K562 (cell line): ENCODE measurements around the gene ZCCHC14. TPM values are rescaled to one million over a fixed set of nuclear protein-coding genes. Genes with fewer than 3 reads are reported as not detected.

Experiments used
- ATAC-seq: fragments of 200-7000 bp; cut with Tn5 transposase; 3 replicates; pipeline ENCODE4 v1.9.1; 2020; ENCODE audit warnings: moderate library complexity
- BruUV-seq: library from RNA; stranded (reverse); fragments of 400-500 nt; replicated peaks from 2 replicates; lab custom pipeline; 2021; lab: Mats Ljungman, UMichigan
- CTCF ChIA-PET: fragments of 300-600 bp; formaldehyde crosslinking; extraction: SDS; loops from one replicate; lab custom pipeline; 2021; ENCODE audit warnings: low intra/inter-chr PET ratio; lab: Yijun Ruan, JAX
- POLR2A ChIA-PET: fragments of 300-600, 350-650 bp; sonication (Branson Sonifier 250); formaldehyde crosslinking; extraction: SDS; loops from one replicate; lab custom pipeline; 2021; ENCODE audit warnings: antibody characterized with exemption, inconsistent platforms; lab: Yijun Ruan, JAX
- DNase-seq, 4 experiments: peaks; one replicate each; pipeline versions ENCODE4 v3.0.0 to v3.0.0-alpha.2; 2011 to 2018; ENCODE audit warnings: low spot score in 3 of 4, mixed read lengths in 3 of 4; ENCODE audit errors: extremely low read depth in 1 of 4
- FAIRE-seq: peaks from 2 replicates; lab custom pipeline; 2011; peaks lifted over from hg19 to GRCh38; lab: Jason Lieb, UNC
- H2AFZ ChIP-seq: 2 replicates; pipeline ENCODE4 v1.6.0; 2011; ENCODE audit warnings: low read depth, low read length, control low read depth, inconsistent platforms
- H3K27ac ChIP-seq: fragments of 200-600 bp; 3 replicates; pipeline ENCODE4 v1.8.0; 2011; ENCODE audit warnings: low read depth, mild to moderate bottlenecking, control low read depth, inconsistent platforms, low read length, moderate library complexity, mixed read lengths; ENCODE audit errors: extremely low read depth
- H3K27me3 ChIP-seq, 2 experiments: fragments of 300-600 bp in 1 of 2; 2 replicates in 1 of 2; 3 replicates in 1 of 2; pipeline versions ENCODE4 v1.6.0 to v1.8.0; 2011; ENCODE audit warnings: inconsistent platforms in 2 of 2, low read length in 2 of 2, mild to moderate bottlenecking in 1 of 2, mixed read lengths in 1 of 2, moderate library complexity in 1 of 2; ENCODE audit not compliant: control insufficient read depth in 2 of 2, insufficient read depth in 2 of 2
- H3K36me3 ChIP-seq: fragments of 300-600 bp; 3 replicates; pipeline ENCODE4 v1.8.0; 2011; ENCODE audit warnings: mild to moderate bottlenecking, low read length, inconsistent platforms; ENCODE audit not compliant: control insufficient read depth, insufficient read depth
- H3K4me1 ChIP-seq, 2 experiments: fragments of 200-600 bp in 1 of 2; replicated peaks in 1 of 2; 2 replicates in 1 of 2; 3 replicates in 1 of 2; pipeline versions ENCODE4 v1.5.1 to v1.8.0; 2011; ENCODE audit warnings: inconsistent platforms in 2 of 2, low read length in 2 of 2, mild to moderate bottlenecking in 1 of 2, mixed read lengths in 1 of 2, moderate library complexity in 1 of 2; ENCODE audit not compliant: control insufficient read depth in 2 of 2, insufficient read depth in 2 of 2
- H3K4me2 ChIP-seq: 2 replicates; pipeline ENCODE4 v1.6.1; 2011; ENCODE audit warnings: low read length, control low read depth, inconsistent platforms, mixed read lengths; ENCODE audit not compliant: insufficient read depth
- H3K4me3 ChIP-seq: fragments of 200-600 bp; sonication (generic), shearing (Covaris generic); 2 replicates; pipeline ENCODE4 v1.5.1; 2016; ENCODE audit warnings: control low read depth, inconsistent platforms
- H3K79me2 ChIP-seq: fragments of 200-600 bp; 3 replicates; pipeline ENCODE4 v1.8.0; 2011; ENCODE audit warnings: low read length, inconsistent platforms; ENCODE audit not compliant: control insufficient read depth, insufficient read depth
- H3K9ac ChIP-seq, 2 experiments: 2 replicates each; pipeline versions ENCODE4 v1.6.0 to v1.6.1; 2011; ENCODE audit warnings: low read depth in 2 of 2, low read length in 2 of 2, control low read depth in 1 of 2, inconsistent platforms in 1 of 2, mild to moderate bottlenecking in 1 of 2, mixed read lengths in 1 of 2; ENCODE audit not compliant: insufficient read depth in 1 of 2
- H3K9me1 ChIP-seq: one replicate; pipeline ENCODE4 v1.6.0; 2011; ENCODE audit warnings: inconsistent platforms, mild to moderate bottlenecking, low read length, moderate library complexity; ENCODE audit not compliant: control insufficient read depth, insufficient read depth
- H3K9me3 ChIP-seq: replicated peaks from 2 replicates; pipeline ENCODE4 v1.5.1; 2011; ENCODE audit warnings: low read depth, low read length, inconsistent platforms; ENCODE audit not compliant: control insufficient read depth, insufficient read depth
- H4K20me1 ChIP-seq: replicated peaks from 2 replicates; pipeline ENCODE4 v1.6.1; 2011; ENCODE audit warnings: low read length, inconsistent platforms, mixed read lengths; ENCODE audit not compliant: control insufficient read depth, insufficient read depth
- ATF7 ChIP-seq: fragments of 450-650 bp; IDR thresholded peaks from 2 replicates; pipeline ENCODE4 v1.7.1; 2014; ENCODE audit warnings: mild to moderate bottlenecking, moderate library complexity
- BDP1 ChIP-seq: IDR thresholded peaks from 3 replicates; pipeline ENCODE4 v1.6.1; 2011; ENCODE audit not compliant: insufficient read length, insufficient read depth
- BRD9 ChIP-seq: fragments of 450-650 bp; IDR thresholded peaks from 2 replicates; pipeline ENCODE4 v1.6.1; 2018; ENCODE audit warnings: low read depth; ENCODE audit not compliant: partially characterized antibody
- ELF1 ChIP-seq: fragments of 200-800 bp; sonication (Bioruptor generic); IDR thresholded peaks from 2 replicates; pipeline ENCODE4 v1.6.1; 2016; ENCODE audit warnings: missing genetic modification characterization, missing compliant biosample characterization
- GABPA ChIP-seq: fragments of 200-800 bp; sonication (Bioruptor generic); conservative IDR thresholded peaks from 2 replicates; pipeline ENCODE4 v1.6.1; 2016; ENCODE audit warnings: low read depth, missing genetic modification characterization, missing compliant biosample characterization
- GTF2E2 ChIP-seq: fragments of 200-800 bp; sonication (Bioruptor generic); IDR thresholded peaks from 2 replicates; pipeline ENCODE4 v1.6.1; 2016; ENCODE audit warnings: missing genetic modification characterization, missing compliant biosample characterization
- KLF13 ChIP-seq: fragments of 450-650 bp; IDR thresholded peaks from 2 replicates; pipeline ENCODE4 v1.6.1; 2016; ENCODE audit warnings: missing genetic modification characterization, low read depth, mild to moderate bottlenecking, missing compliant biosample characterization, moderate library complexity, borderline replicate concordance
- POLR2H ChIP-seq: IDR thresholded peaks from 2 replicates; pipeline ENCODE4 v1.6.1; 2016; ENCODE audit warnings: missing genetic modification characterization, low read depth, mild to moderate bottlenecking, control low read depth, missing compliant biosample characterization, moderate library complexity
- SMARCC2 ChIP-seq: fragments of 450-650 bp; IDR thresholded peaks from 2 replicates; pipeline ENCODE4 v1.6.1; 2017; ENCODE audit warnings: antibody characterized with exemption, moderate library complexity, mild to moderate bottlenecking, low read depth
- ZFX ChIP-seq: sonication (generic); formaldehyde crosslinking; IDR thresholded peaks from 2 replicates; pipeline ENCODE4 v1.8.0; 2022; ENCODE audit warnings: mild to moderate bottlenecking, missing genetic modification reagents, moderate library complexity
- WGBS: fragments of 100-300 bp; shearing (Covaris generic); methylation state at CpG from one replicate; pipeline ENCODE4 v1.1.6; 2016; ENCODE audit warnings: low coverage, mixed read lengths; ENCODE audit not compliant: insufficient coverage; ENCODE audit errors: missing lambda C conversion rate; 5-methylcytosine and 5-hydroxymethylcytosine counted together
- in situ Hi-C: fragments of 300-500 bp; cut with MboI; formaldehyde crosslinking; loops from 4 replicates; pipeline ENCODE4 v1.15.0; 2018; ENCODE audit warnings: inconsistent platforms, mixed read lengths
- intact Hi-C: fragments of 100-400 bp; cut with micrococcal nuclease; formaldehyde crosslinking; loops from 2 replicates; pipeline ENCODE4 v1.14.2; 2022
- polyA plus RNA-seq, 8 experiments: library from polyadenylated mRNA; depleted of rRNA in 4 of 8; stranded (reverse) in 5 of 8; unstranded in 3 of 8; fragments of >200 nt; fragmentation: Nextera tagmentation in 2 of 8; fragmentation: Illumina TruSeq in 1 of 8; extraction: Ambion mirVana in 2 of 8; extraction: Trizol in 1 of 8; gene quantifications; 2 replicates each; pipeline versions ENCODE4 v1.2.1 to v1.2.3, GENCODE V29; 2011 to 2014; ENCODE audit warnings: inconsistent platforms in 1 of 8, missing spikeins in 1 of 8
- total RNA-seq, 7 experiments: library from RNA; depleted of rRNA in 6 of 7; stranded (reverse); fragments of >200 nt in 6 of 7; fragmentation: Illumina TruSeq in 2 of 7; extraction: Trizol in 2 of 7; gene quantifications; 2 replicates each; pipeline versions ENCODE4 v1.2.1 to v1.2.3, GENCODE V29; 2011 to 2021; ENCODE audit warnings: low replicate concordance in 1 of 7

ZCCHC14 gene
- total and polyA plus RNA-seq, 9 of the 15 experiments (the other 6 are each of a cell fraction or from before 2014, with no cell fraction given) = 1.5 to 12.4 (median 2.9) TPM

DNA sequence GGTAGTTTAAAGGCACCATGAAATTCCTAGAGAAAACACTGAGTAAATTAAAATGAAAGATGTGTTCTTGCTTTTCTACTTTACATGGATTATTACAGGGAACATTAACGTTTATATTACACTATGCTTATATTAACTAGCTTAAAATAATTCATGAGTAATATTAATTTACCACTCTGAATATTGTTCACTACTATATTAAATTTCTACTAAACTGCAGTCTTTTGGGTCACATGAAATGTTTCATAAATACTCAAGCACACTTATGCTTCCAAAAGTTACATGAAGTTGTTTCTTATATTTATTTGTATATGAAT lies 104.0 kb downstream of the ZCCHC14 start:
- Histone ChIP-seq H3K4me2 (peak overlapping the region; percentile 16; the same call in 1 of the 2 replicates), H3K9me3 (no peaks in the 10 kb centered on the region), H3K27me3 (no peaks in the 10 kb centered on the region), H4K20me1 (peaks cover 11% of the 10 kb centered on the region), H3K4me3 (no peak overlapping the region), H3K79me2 (peaks cover 24% of the 10 kb centered on the region), H3K9ac (peak overlapping the region in 1 of 2 experiments; percentile 76; a peak in 2 of 4 replicates), H3K9me1 (no peaks in the 10 kb centered on the region)
- POLR2A ChIA-PET = interaction anchor here (0.6 to 3.1 kb wide), 10 partner anchors 10 to 172 kb away, joined by 3 to 19 read pairs (median 4); no protein-coding TSS in a partner anchor
- no peak for ATAC-seq
- WGBS = 0% methylated on average over 1 of the region's 1 CpG
- CTCF ChIA-PET = no interaction called here
- TF ChIP-seq SMARCC2 = peak; percentile 8; the same call in 1 of the 2 replicates
- peak; percentile 78 for TF ChIP-seq BRD9
- TF ChIP-seq KLF13 = 0 out of 2 replicates have a peak, but pooled peaks have one; percentile 37
- TF ChIP-seq BDP1 = no peak
- TF ChIP-seq GABPA (tag) = peak; percentile 63
- TF ChIP-seq ELF1 = peak; percentile 54; the same call in 1 of the 2 replicates
- no peak for TF ChIP-seq ZFX (CRISPR knock-in tag)
- TF ChIP-seq POLR2H (tag) = 0 out of 2 replicates have a peak, but pooled peaks have one; percentile 14
- peak; percentile 69 for TF ChIP-seq GTF2E2 (tag)
- TF ChIP-seq ATF7 = no peak
- TF ChIP-seq, all 486 proteins: peak for 7
- Histone ChIP-seq H3K27ac (peak overlapping the region; percentile 97), H2AFZ (peak overlapping the region; percentile 58), H3K36me3 (peaks cover 3% of the 10 kb centered on the region; the same call in 1 of the 3 replicates), H3K4me1 (peaks cover 30 to 35% of the 10 kb centered on the region in 2 experiments; a peak in 4 of 5 replicates)
- no peak for FAIRE-seq
- intact Hi-C loops (no loop called here), in situ Hi-C loops (no loop called here)
- no TSS peak for BruUV-seq
- no peak for DNase-seq
